Heart right ventricle (tissue), 16 donors: ENCODE measurements around the gene WWTR1. TPM values are rescaled to one million over a fixed set of nuclear protein-coding genes. Genes with fewer than 3 reads are reported as not detected.

Experiments
- ATAC-seq, 8 donors: fragments of 200-7000 bp; cut with Tn5 transposase; one replicate each; pipeline ENCODE4 v1.9.1; 2020; ENCODE audit warnings: mild to moderate bottlenecking in 8 of 8, moderate library complexity in 8 of 8, moderate number of reproducible peaks in 1 of 8
- DNase-seq, 2 donors: peaks; one replicate each; pipeline ENCODE4 v3.0.0-alpha.2; 2020
- H3K27ac ChIP-seq, 10 donors: fragments of 200-600 bp; sonication (generic) in 2 of 10; one replicate each; pipeline versions ENCODE4 v1.5.0 to v1.8.0; 2020 to 2022; ENCODE audit warnings: mild to moderate bottlenecking in 3 of 10
- H3K27me3 ChIP-seq, 7 donors: fragments of 200-600 bp; one replicate each; pipeline ENCODE4 v1.8.0; 2021 to 2022; ENCODE audit warnings: mild to moderate bottlenecking in 2 of 7
- H3K36me3 ChIP-seq, 9 donors: fragments of 200-600 bp; sonication (generic) in 1 of 9; one replicate each; pipeline versions ENCODE4 v1.5.0 to v1.8.0; 2020 to 2022; ENCODE audit warnings: mild to moderate bottlenecking in 2 of 9
- H3K4me1 ChIP-seq, 9 donors: fragments of 200-600 bp; sonication (generic) in 1 of 9; one replicate each; pipeline versions ENCODE4 v1.5.0 to v1.8.0; 2020 to 2022; ENCODE audit warnings: mild to moderate bottlenecking in 4 of 9
- H3K4me3 ChIP-seq, 10 donors: fragments of 200-600 bp; sonication (generic) in 2 of 10; one replicate each; pipeline versions ENCODE4 v1.5.0 to v1.8.0; 2020 to 2022; ENCODE audit warnings: mild to moderate bottlenecking in 7 of 10, moderate library complexity in 2 of 10
- H3K9me3 ChIP-seq, 11 donors: fragments of 200-600 bp in 10 of 11; sonication (generic) in 2 of 11; one replicate each; pipeline versions ENCODE4 v1.5.0 to v1.8.0; 2013 to 2022; ENCODE audit warnings: mild to moderate bottlenecking in 2 of 11, control low read depth in 1 of 11, moderate library complexity in 1 of 11
- CTCF ChIP-seq, 9 donors: fragments of 200-600 bp; sonication (generic) in 2 of 9; IDR thresholded peaks; one replicate each; pipeline versions ENCODE4 v1.5.0 to v1.8.0; 2021 to 2022; ENCODE audit warnings: antibody characterized with exemption in 9 of 9, mild to moderate bottlenecking in 5 of 9, moderate library complexity in 1 of 9
- WGBS, 2 donors: extraction: QIAGEN DNeasy Blood & Tissue Kit; methylation state at CpG; one replicate each; pipeline ENCODE4 v1.1.7; 2013; ENCODE audit warnings: inconsistent platforms in 1 of 2; 5-methylcytosine and 5-hydroxymethylcytosine counted together
- intact Hi-C, 10 donors: fragments of 100-400 bp; cut with DNase I; formaldehyde crosslinking; loops; one replicate each; pipeline versions ENCODE4 v1.11.1 to v1.14.2; 2022
- polyA plus RNA-seq, 2 donors: library from polyadenylated mRNA; stranded (reverse); fragments of 200-250 nt; gene quantifications; one replicate each; pipeline ENCODE4 v1.2.3, GENCODE V29; 2013
- total RNA-seq, 10 donors: library from RNA; stranded (reverse); fragmentation: NEBNext Ultra II Directional in 3 of 10; extraction: Animal tissue kit (Norgen Biotek cat#: 25700) in 3 of 10; gene quantifications; one replicate each; pipeline versions ENCODE4 v1.2.1 to v1.2.4, GENCODE V29; 2021 to 2023
- donor health status: Arrhythmogenic right ventricular cardiomyopathy.
- donor health status: ischemic (EF 13 %, LVEDD 7.1; RV severe dilation, severe dysfunction).
- donor health status: healthy with polysubstance abuse.
- donor health status: DM: no; HTN: yes; CAD: no.
- donor health status: DM: no; HTN: no; CAD: no.
- donor health status: ischemic (EF 25% LVEDD 6.9; RV normal size, moderate dysfunction).
- donor health status: ischemic (EF 25% LVEDD 5.7; RV mildly dilated, moderate dysfunction).
- donor health status: healthy.
- donor health status: DM: yes; HTN: yes; CAD: no.
- donor health status: Ischemic cardiomyopathy.
- donor health status: ischemic (EF 35%, LVEDD 5.7; RV mildly dilated, moderate dysfunction).
- donor health status: nonischemic (EF 11% LVEDD 7.7; RV severe dilation, severe dysfunction).
- donor health status: DM: yes; HTN: yes; CAD: no.
- donor health status: PGD.
- donor health status: ischemic (EF 29% LVEDD 5.4; RV normal size, mild dysfunction).
- donor health status: nonischemic (EF 23%, LVEDD 6.1; RV moderate dilation, normal function).

The WWTR1 gene
- total and polyA plus RNA-seq, 12 donors: 19.5 to 78.6 (median 40.3) TPM

GRCh38 chr3:149612456-149612855 lies 45.4 kb downstream of the WWTR1 start:
- TF ChIP-seq CTCF (IDR thresholded peaks at IDR 0.05): no peak
- no peak for DNase-seq
- intact Hi-C loops: no loop called here
- ATAC-seq: peak in 1 of 8 donors; percentile 10
- Histone ChIP-seq H3K9me3 (no peaks in the 10 kb centered on the region), H3K4me1 (peaks cover 0 to 97% (median 71%) of the 10 kb centered on the region in 9 donors), H3K4me3 (no peak overlapping the region), H3K27ac (peak overlapping the region in 6 of 10 donors; percentile 6 to 67 (median 30)), H3K36me3 (no peaks in the 10 kb centered on the region), H3K27me3 (peaks cover 0 to 55% (median 0%) of the 10 kb centered on the region in 7 donors)
- 68 to 75% methylated on average over 4 of the region's 4 CpGs for WGBS, 2 donors

GRCh38 chr3:149611149-149611548 lies 46.7 kb downstream of the WWTR1 start:
- no peaks in the 10 kb centered on the region for H3K9me3 ChIP-seq
- H3K27ac ChIP-seq: peak overlapping the region in 2 of 10 donors; percentile 50 to 53
- no peaks in the 10 kb centered on the region for H3K36me3 ChIP-seq
- intact Hi-C loops: no loop called here
- ATAC-seq: no peak
- peaks cover 0 to 94% (median 63%) of the 10 kb centered on the region in 9 donors for H3K4me1 ChIP-seq
- TF ChIP-seq CTCF (IDR thresholded peaks at IDR 0.05): no peak
- peaks cover 0 to 53% (median 0%) of the 10 kb centered on the region in 7 donors for H3K27me3 ChIP-seq
- 96 to 100% methylated on average over 2 of the region's 2 CpGs for WGBS, 2 donors
- no peak for DNase-seq
- H3K4me3 ChIP-seq: no peak overlapping the region

GRCh38 chr3:149610351-149611105 lies 47.3 kb downstream of the WWTR1 start:
- DNase-seq (peak in 1 of 2 donors; percentile 45), ATAC-seq (peak; percentile 24 to 85 (median 58))
- Histone ChIP-seq H3K27ac (peak overlapping the region in 7 of 10 donors; percentile 18 to 57 (median 42)), H3K27me3 (peaks cover 0 to 56% (median 0%) of the 10 kb centered on the region in 7 donors), H3K36me3 (no peaks in the 10 kb centered on the region), H3K4me3 (no peak overlapping the region), H3K4me1 (peaks cover 0 to 94% (median 62%) of the 10 kb centered on the region in 9 donors), H3K9me3 (no peaks in the 10 kb centered on the region)
- 47 to 54% methylated on average over 6 of the region's 6 CpGs for WGBS, 2 donors
- TF ChIP-seq CTCF (IDR thresholded peaks at IDR 0.05): no peak
- intact Hi-C loops: no loop called here

GRCh38 chr3:149609595-149609994 lies 48.2 kb downstream of the WWTR1 start:
- Histone ChIP-seq H3K27ac (peak overlapping the region in 8 of 10 donors; percentile 18 to 57 (median 40)), H3K9me3 (no peaks in the 10 kb centered on the region), H3K36me3 (no peaks in the 10 kb centered on the region), H3K27me3 (peaks cover 0 to 54% (median 0%) of the 10 kb centered on the region in 7 donors), H3K4me1 (peaks cover 4 to 94% (median 61%) of the 10 kb centered on the region in 9 donors), H3K4me3 (no peak overlapping the region)
- no peak for TF ChIP-seq CTCF (IDR thresholded peaks at IDR 0.05)
- ATAC-seq: peak in 3 of 8 donors; percentile 26 to 60 (median 44)
- no peak for DNase-seq
- intact Hi-C loops: no loop called here
- 40 to 45% methylated on average over 4 of the region's 4 CpGs for WGBS, 2 donors
